Cardiac fibroblast (primary cell): ENCODE measurements around the gene SNUPN.

Source experiments
- DNase-seq, 2 donors: peaks; one replicate each; pipeline versions ENCODE4 v3.0.0 to v3.0.0-alpha.2; 2010; ENCODE audit warnings: low read depth in 2 of 2
- H3K4me3 ChIP-seq, 2 donors: replicated peaks in 1 of 2; 1 replicate in 1 of 2; 2 replicates in 1 of 2; pipeline ENCODE4 v1.5.1; 2011; ENCODE audit warnings: low read depth in 2 of 2, low read length in 2 of 2, mild to moderate bottlenecking in 2 of 2, moderate library complexity in 1 of 2
- TF ChIP-seq, protein P1 (sequence below): IDR thresholded peaks from one replicate; pipeline ENCODE4 v1.5.1; 2011; ENCODE audit warnings: low read depth, mild to moderate bottlenecking, low read length, inconsistent platforms

SNUPN gene

DNA sequence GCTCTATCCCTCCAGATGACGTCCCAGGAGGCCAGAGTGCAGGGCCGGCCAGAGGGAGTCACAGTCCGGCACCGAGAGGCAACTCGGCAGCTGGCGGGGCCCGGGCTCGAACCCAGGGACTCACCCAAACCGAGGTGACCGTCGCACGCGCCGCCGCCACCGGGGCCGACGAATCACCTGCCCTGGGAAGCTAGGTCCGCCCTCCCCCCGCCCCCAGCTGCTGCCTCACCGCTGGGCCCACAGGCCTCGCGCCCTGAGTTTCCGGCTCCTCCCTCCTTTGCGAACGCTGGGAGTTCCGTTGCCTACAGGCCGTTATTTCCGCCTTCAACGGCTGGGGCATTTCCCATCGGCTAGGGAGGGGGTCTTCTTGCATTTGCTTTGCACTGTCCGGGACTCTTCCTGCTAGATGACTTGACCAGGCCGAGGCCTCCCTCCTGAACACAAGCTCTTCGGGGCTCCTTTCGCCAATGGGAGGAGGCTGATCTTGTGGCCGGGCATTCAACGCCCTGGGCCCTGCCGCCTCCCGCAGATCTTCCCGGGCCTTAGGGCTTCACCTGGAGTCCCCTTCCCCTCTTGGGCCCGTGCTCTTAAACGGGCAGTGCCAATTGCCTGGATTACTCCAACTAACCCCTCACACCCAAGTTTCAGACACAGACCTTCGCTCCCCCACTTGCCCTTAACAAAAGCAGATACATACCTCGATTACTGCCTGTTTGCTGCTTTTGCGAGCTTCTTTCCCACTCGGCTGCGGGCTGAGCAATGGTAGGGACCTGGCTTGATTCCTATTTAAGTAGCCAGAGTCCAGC, at the start of gene SNUPN:
Gene SNUPN (minus strand): TSS at position 184 of the 806 bp plus-strand sequence. CDS start 4,674 bp downstream, outside the sequence.
- peak within 1 kb of the TSS; percentile 83 to 90 for H3K4me3 ChIP-seq

DNA sequence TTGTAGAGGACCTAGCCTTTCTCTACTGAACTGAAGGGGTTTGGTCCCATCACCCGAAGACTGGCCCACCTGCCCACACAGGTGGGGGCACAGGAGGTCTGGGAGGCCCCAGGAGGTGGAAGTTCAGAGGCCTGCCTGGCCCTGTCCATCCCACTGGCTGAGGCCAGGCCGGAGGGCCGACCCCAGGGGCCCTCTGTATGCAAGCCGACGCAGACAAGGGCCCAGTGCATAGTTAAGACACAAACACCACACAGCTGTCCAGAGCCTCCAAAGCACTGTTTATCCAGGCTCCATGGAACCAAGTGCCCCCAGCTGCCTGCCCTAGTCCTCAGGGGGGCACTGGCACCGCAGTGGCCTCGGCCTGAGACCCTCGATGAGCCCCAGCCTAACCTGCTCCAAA, 48.8 kb upstream of the SNUPN start:
- TF ChIP-seq, protein P1, sequence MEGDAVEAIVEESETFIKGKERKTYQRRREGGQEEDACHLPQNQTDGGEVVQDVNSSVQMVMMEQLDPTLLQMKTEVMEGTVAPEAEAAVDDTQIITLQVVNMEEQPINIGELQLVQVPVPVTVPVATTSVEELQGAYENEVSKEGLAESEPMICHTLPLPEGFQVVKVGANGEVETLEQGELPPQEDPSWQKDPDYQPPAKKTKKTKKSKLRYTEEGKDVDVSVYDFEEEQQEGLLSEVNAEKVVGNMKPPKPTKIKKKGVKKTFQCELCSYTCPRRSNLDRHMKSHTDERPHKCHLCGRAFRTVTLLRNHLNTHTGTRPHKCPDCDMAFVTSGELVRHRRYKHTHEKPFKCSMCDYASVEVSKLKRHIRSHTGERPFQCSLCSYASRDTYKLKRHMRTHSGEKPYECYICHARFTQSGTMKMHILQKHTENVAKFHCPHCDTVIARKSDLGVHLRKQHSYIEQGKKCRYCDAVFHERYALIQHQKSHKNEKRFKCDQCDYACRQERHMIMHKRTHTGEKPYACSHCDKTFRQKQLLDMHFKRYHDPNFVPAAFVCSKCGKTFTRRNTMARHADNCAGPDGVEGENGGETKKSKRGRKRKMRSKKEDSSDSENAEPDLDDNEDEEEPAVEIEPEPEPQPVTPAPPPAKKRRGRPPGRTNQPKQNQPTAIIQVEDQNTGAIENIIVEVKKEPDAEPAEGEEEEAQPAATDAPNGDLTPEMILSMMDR, result no peak
- no peak overlapping the region for H3K4me3 ChIP-seq
- DNase-seq, result no peak

More for the DNA sequence above, at the start of gene SNUPN:
- TF ChIP-seq, protein P1, result no peak
- DNase-seq, result peak; percentile 92 to 94

DNA sequence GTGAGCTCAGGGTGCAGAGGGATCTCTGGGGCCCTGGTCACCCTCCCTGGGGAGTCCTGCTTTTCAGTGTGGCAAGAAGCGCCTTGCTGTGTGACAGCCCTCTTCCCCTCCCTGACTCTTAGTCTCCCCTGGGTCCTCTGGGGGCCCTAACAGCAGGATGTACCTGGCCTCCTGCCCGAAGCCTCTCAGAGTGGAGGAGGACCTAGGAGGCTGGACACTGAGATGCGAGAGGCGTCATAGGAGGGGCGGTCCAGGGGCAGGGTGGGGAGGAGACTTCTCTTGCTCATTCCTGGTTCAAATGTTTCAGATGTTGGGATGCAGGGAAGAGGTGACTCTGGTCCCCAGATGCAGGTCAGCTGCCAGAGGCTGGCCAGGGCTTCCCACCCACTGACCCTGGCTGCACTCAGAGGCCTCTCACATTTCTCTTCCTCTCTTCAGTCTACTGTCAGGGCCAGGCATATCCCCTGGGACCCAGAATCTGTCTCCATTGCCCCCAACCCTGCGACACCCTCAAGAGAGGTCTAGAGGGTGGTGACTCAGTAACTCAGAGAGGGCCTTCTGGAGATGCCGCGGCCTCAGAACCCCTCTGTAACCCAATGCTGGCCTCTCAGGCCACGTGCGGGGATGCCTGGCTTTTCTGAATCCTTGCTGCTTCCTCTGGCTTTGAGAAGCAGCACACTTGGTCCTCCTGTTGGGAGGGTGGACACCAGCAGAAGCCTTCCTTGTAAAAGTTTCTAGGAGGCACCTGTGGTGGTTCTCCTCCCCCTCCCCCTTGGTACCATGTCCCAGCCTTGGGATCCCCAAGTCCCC, 48.1 kb upstream of the SNUPN start:
- TF ChIP-seq, protein P1, result no peak
- no peak overlapping the region for H3K4me3 ChIP-seq
- DNase-seq, result peak; percentile 90 to 93

DNA sequence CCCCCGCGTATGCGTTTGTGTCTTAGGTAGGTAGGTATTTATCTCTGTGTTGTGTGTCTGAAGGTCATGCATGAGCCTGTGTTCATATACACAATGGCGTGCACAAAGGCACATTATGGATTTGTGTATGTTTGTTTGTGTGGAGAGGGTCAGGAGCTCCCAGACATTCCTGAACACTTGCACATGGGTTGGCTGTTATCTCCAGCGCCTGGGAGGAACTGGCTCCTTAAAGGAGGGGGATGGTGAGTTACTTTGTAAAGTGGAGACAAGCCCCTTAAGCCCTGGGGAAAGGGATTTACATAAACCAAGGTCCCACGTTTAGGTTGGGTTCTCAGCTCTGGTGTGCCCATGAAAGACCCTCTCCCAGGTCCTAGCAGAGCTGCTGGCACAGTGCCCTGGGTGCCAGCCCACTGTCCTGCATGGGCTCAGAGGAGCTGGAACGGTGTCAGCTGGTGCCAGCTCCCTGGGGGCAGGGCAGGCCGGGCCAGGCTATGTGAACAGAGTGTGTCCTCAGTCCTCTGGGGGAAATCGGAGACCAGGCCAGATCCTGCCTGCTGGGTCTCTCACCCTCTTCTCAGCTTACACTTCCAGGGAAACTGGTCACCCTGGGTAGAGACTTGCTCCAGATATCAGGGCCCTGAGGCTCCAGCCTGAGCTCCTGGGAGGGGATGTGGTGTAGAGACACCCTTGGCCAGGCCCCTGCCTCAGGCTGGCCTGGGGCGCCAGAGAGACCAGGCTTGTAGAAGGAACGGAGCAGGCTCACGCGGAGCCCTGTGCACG, 47.3 kb upstream of the SNUPN start:
- TF ChIP-seq, protein P1, result no peak
- DNase-seq, result peak; percentile 67 to 89
- peak overlapping the region in 1 of 2 donors; percentile 5 for H3K4me3 ChIP-seq

DNA sequence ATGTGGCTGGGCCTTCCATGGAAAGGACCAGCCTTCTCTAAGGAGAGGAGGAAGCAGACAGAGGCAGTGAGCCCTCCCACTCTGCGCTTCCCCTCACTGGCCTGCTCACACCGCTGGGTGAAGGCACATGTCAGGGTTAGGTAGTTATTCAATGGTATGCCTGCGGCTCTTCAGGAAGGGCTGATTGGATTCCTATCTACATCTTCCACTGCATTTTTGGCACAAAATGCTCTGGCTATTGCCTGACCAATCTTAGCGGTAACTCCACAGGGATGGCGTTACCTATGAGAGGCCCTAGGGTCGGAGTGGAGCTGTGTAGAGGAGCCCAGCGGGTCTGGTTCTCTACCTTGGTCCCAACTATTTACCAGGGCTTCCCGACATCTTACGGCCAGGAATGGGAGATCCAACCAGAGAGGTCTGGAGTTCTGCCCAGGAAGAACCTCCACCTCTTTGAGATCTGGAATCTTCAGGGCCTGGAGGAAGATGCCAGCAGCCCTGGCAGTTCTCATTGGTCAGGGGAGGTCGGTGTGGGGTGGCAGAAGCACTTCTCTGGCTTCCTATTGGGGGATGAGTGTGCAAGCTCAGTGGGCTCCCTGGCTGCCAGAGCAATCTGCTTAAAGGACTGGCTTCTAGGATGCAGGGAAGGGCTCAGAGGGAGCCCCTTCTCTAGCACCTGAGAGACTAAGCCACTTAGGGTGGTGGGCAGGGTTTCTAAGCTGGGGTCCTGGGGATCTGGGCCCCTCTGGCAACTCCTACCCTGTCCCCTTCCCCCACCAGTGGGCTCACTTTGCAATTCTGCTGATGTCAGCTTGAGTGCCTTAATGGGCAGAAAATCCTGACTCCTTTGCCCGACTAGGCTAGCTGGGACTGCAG, 46.4 kb upstream of the SNUPN start:
- TF ChIP-seq, protein P1, result no peak
- DNase-seq, result peak; percentile 7 to 35
- H3K4me3 ChIP-seq, result no peak overlapping the region

DNA sequence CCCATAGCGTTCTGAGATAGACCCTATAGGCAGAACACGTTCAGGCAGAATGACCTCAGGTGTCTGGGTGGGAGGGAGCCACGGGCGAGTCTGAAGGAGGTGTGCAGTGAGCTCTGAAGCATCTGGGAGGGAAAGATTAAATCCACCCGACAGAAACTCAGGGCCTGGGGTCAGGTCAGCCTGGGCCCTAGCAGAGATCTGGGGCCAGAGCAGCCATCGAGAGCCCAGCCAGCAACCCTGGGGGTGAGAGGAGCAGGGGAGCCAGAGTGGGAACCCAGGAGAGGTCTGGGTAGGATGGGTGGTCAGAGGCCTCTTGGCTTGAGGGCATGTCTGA, 44.3 kb upstream of the SNUPN start:
- DNase-seq, result no peak
- TF ChIP-seq, protein P1, result no peak
- H3K4me3 ChIP-seq, result no peak overlapping the region
